Occipital lobe (tissue), 2 donors: ENCODE results near the gene CHCHD3. TPM values are rescaled to one million over a fixed set of nuclear protein-coding genes. Genes with fewer than 3 reads are reported as not detected.
"Not testable (repeated sequence)": the region's sequence is repeated elsewhere in the genome, so short reads cannot be mapped to it uniquely, and the experiment has no call there.

Source experiments
- DNase-seq: peaks from one replicate; lab custom pipeline; 2025; lab: John Stamatoyannopoulos, UW
- total RNA-seq: library from RNA; depleted of rRNA; stranded (reverse); fragments of >200 nt; gene quantifications from one replicate; pipeline ENCODE4 v1.2.3, GENCODE V29; 2014

Gene CHCHD3
- total RNA-seq, 1 donor from 2014 or later = 55.1 TPM

DNA sequence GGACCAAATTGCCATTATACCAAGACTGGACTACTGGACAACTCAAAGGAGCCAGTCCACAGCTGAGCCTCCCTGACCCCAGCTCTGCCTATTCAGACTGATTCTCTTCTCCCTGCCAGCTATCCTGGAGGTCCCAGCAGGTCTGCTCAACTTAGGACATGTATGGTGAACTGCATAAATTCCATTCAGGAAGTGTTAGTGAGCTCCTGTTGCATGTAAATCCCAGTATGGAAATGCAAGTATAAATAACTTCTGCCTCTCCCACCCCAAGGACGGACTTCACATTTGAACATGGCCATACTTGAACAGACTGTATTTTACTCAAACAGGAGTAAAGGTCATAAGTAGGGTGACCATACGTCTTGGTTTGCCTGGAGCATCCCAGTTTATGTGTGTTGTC, 128.4 kb downstream of the CHCHD3 start:
- DNase-seq = no peak

GRCh38 chr7:132950725-132951124, 131.2 kb downstream of the CHCHD3 start:
- no peak for DNase-seq

DNA sequence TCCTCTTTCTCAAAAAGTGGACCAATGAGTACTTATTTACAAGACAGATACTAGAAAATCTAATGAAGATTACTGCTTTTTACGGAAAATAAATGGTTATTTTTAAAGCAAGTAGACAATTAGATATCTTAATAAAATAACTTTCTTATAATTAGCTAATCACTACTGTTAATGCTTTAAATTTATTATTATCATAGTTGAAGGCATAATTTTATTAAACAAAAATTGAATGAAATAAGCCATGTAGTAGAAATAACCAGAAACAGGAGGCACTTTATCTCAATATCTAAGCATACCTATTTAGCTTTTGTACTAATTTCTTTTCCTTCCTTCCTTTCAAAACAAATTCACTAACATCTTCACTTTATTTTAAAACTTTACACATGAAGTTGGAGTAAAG, 134.9 kb downstream of the CHCHD3 start:
- no peak for DNase-seq

GRCh38 chr7:132944774-132945173, 137.1 kb downstream of the CHCHD3 start:
- no peak for DNase-seq

GRCh38 chr7:132943645-132944044, 138.2 kb downstream of the CHCHD3 start:
- no peak for DNase-seq

GRCh38 chr7:132942701-132943100, 139.2 kb downstream of the CHCHD3 start:
- DNase-seq = no peak

DNA sequence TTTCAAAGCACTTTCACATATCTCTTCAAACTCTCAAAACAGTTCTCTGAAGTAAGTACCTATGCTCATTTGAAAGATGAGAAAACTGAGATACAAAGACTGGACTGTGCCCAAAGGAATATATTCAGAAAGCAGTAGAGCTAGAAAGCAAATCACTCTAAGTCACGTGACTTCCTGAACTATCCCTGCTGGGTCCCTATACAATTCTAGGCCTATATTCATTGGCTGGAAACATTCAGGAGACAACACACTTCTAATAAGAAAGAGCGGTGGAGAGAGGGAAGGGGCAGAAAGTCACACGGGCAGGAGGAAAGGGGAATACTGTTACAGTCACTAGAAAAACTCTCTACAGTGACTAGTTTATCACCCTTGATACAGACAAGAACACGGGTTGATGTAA, 140.0 kb downstream of the CHCHD3 start:
- no peak for DNase-seq

DNA sequence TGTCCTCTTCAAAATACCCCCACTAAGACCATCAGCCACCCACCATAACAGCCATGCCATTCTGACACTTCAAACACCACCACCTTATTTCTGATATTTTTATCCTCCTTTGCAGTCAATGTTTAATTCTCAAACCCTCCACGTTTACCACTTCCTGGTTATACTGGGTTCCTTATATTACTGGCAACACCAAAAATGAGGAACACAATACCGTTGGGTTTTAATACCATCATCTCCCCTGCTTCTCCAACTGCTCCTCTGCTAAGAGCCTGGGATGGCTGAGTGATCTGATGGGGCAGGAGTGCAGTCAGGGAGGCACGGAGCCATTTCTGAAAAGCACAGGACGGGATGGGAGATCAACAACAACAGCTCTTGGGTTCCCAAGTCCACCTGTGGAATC, 140.5 kb downstream of the CHCHD3 start:
- DNase-seq = no peak

DNA sequence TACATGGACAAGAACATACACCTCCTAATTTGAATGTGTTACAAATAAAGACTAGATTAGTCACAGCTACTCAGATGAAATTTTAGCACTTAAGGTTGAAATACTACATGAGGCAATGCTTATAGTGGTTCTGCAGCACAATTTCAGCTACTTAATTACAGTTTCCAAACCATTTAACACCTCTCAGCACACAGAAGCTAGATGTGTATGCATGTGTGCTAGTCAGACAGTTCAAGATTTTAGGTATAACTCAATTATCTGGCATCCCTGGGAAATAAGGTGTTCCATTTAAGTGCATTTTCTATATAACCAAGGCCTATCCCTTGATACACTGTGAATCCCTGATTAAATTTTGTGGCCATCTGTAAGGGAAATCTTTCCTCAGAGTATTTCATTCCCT, 141.8 kb downstream of the CHCHD3 start:
- no peak for DNase-seq

GRCh38 chr7:132939495-132939894, 142.4 kb downstream of the CHCHD3 start:
- DNase-seq = no peak

- DNase-seq = no peak
Measured at GRCh38 chr7:132937286-132937685, 144.6 kb downstream of the CHCHD3 start.

GRCh38 chr7:132935608-132936007, 146.3 kb downstream of the CHCHD3 start:
- DNase-seq = no peak

GRCh38 chr7:132934017-132934416, 147.9 kb downstream of the CHCHD3 start:
- DNase-seq = no peak

- no peak for DNase-seq
Measured at GRCh38 chr7:132933072-132933458, 148.8 kb downstream of the CHCHD3 start.

- DNase-seq = no peak
Measured at GRCh38 chr7:132932296-132933071, 149.4 kb downstream of the CHCHD3 start.

DNA sequence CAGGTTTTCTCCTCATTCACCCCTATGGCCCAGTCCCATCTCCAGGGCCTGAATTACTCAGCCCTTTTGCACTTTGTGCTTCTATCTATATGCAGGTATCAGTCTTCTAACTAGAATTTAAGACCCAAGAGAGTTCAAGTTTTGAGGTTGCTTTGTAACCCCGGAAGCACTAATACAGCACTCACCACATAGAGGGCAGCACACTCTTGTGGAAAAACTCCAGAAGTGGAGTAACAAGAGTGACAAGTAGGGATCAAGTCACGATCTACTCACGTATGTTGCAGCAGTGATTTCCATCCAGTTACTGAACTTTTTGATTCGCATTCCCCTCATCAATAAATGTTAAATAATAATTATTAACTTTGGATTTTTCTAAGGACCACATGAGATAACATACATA, 151.0 kb downstream of the CHCHD3 start:
- DNase-seq = no peak

GRCh38 chr7:132929944-132930343, 151.9 kb downstream of the CHCHD3 start:
- DNase-seq = not testable (repeated sequence)

DNA sequence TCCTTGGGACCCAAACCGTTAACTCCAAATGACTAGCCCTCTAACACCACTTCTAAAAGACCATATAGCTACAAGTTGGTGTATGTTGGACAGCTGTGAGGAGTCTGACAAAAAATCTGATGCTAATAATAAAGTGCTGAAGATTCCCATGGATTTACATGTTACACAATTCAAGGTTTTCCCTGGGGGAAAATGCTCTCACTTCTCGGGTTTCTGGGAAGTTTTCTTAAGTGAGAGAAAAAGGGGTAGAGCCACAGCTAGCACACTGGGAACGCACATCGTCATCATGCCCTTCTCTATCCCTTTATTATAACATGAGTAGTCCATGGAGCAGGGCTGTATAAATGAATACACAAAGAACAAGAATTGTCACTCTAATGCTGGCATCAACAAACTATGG, 162.1 kb downstream of the CHCHD3 start:
- no peak for DNase-seq

- DNase-seq = no peak
Measured at GRCh38 chr7:132915647-132916046, 166.2 kb downstream of the CHCHD3 start.

DNA sequence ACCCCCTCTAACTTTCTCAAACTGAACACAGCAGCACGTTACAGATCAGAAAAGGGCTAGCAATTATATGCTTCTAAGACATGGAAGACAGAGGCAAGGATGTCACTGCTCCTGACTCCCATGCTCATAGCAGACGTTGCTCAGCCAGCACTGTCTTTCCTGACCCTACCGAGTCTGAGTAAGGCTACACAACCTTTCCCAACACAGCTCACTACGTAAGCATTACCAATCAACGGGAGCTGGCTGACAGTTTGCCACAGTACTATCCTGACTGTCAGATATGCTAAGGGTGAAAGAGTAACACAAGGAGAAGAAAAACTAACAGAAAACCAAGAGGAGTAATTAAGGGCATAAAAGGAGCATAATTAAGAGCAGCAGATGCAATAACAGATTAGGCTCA, 171.2 kb downstream of the CHCHD3 start:
- DNase-seq = no peak

DNA sequence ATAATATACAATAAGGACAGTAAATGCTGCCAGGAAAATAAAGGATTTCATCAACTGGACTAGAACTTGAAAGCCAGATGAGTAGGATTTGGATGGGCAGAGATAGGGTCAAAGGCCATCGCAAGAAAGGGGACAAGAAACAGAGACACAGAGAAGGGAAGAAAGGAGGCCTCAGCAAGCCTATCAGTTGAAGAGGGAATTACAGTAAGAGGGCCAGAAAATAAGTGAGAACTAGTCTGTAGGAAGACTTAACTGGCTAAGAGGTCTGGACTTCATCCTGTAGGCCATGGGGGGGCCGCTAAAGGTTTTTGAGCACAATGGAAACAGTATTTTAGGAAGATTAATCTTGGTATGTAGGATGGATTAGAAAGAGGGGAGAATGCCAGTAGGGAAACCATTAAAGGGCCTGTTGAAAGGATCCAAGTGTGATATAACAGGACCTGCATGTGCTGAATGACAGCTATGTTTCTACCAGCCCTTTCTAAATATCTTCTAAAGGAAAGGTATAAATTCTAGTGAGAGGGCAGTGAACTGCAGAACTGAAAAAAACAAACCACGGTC, 174.4 kb downstream of the CHCHD3 start:
- no peak for DNase-seq

DNA sequence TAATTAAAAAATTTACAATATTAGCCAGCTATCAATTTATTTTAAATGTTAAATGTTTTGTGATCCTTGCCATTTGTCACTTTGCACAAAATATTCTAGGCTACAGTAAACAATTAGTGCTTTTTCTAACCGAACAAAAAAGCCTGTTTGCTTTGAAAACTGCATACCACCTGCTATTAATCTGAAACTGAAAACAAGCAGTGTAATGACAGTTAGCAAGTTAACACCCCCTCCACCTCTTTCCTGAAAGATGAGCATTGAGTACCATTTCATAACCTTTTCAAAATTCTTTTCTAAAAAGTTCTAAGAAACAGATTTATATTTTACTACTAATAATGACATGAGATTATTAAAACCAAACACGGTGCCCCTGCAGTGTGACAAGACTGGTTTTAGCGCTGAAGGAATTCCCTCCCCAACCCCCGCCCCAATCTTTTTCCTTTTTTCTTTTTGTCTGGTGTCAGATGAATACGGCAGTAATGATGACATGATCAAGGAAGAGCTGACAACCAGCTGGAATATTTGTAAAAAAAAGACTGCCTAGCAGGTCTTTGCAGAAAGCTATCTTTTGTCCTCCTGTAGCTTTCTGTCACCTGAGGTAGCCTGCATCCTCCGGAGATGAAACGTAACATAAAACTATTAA, 175.6 kb downstream of the CHCHD3 start:
- no peak for DNase-seq

GRCh38 chr7:132905136-132905535, 176.8 kb downstream of the CHCHD3 start:
- not testable (repeated sequence) for DNase-seq
